ENCODE measurements around the gene ADAM19. TPM values are rescaled to one million over a fixed set of nuclear protein-coding genes. Genes with fewer than 3 reads are reported as not detected.

The ADAM19 gene
- polyA plus RNA-seq, 1 of the 3 experiments (the other 2 are of a cell fraction), result 46.9 TPM

DNA sequence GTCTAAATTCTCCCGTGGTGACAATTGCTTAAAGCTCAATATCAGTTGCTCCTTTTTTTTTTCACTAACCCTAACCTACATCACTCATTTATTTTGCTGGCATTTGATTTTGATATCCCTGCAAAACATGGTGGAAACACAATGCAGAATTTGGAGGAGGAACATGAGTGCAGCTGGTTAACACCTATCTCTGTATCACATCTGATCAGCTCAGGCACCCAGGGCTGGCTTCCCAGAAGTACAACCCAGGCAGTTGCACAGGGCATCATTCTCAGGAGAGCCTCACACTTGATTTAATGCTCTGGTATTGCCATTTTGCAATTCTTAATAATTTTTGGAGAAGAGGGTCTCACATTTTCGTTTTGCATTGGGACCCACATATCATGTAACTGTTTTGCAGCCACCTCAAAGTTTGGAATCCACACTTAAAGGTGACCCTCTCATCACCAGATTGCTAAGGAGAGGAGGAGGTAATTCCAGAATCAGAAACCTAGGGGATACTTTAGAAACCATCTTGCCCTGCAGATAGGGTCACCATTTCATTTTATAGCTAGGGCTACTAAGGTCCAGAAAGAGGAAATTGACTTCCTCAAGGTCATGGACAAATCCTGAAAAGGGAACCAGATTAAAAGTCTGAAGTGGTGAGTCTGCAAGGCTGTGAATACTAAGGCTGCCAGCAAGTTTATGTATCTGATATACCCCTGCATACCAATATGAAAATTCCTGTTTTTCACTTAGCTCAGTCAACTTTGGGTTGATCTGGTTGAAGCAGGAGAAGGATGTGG, 19.3 kb upstream of the ADAM19 start:
- H3K79me2 ChIP-seq (ENCODE audit: insufficient read depth), result no peaks in the 10 kb centered on the region
- no peaks in the 10 kb centered on the region for H3K9me2 ChIP-seq
- H3K4me1 ChIP-seq (ENCODE audit: control insufficient read depth in 1 of 2, insufficient read depth in 2 of 2, low read depth in 1 of 2, low read length in 1 of 2), result peaks cover 0 to 2% of the 10 kb centered on the region in 2 experiments; a peak in 1 of 4 replicates
- peaks cover 9% of the 10 kb centered on the region for H3F3A ChIP-seq (replicated peaks; ENCODE audit: insufficient read depth)
- 53% methylated on average over 2 of the region's 2 CpGs for WGBS (ENCODE audit: low lambda C conversion rate)
- no peaks in the 10 kb centered on the region for H3K9me3 ChIP-seq
- TF ChIP-seq, protein P1, sequence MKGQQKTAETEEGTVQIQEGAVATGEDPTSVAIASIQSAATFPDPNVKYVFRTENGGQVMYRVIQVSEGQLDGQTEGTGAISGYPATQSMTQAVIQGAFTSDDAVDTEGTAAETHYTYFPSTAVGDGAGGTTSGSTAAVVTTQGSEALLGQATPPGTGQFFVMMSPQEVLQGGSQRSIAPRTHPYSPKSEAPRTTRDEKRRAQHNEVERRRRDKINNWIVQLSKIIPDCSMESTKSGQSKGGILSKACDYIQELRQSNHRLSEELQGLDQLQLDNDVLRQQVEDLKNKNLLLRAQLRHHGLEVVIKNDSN (IDR thresholded peaks at IDR 0.05; ENCODE audit: borderline replicate concordance, low read depth), result no peak
- no peak for TF ChIP-seq FOXJ3 (CRISPR knock-in tag; IDR thresholded peaks at IDR 0.05)
- TF ChIP-seq JUND (IDR thresholded peaks at IDR 0.05), result no peak
- no peak overlapping the region for H3K4me2 ChIP-seq
- H3K27ac ChIP-seq (ENCODE audit: low read depth in 2 of 2, low read length in 1 of 2), result no peak overlapping the region
- H2AFZ ChIP-seq (ENCODE audit: low read depth), result 0 out of 2 replicates have a peak overlapping the region, but pooled peaks have one; percentile 4
- no peaks in the 10 kb centered on the region for H4K20me1 ChIP-seq (ENCODE audit: insufficient read depth)
- H3K4me3 ChIP-seq (ENCODE audit: low read depth in 2 of 2, low read length in 1 of 2), result no peak overlapping the region
- POLR2A ChIA-PET, result interaction anchor here (0.6 kb wide), 1 partner anchor 154 kb away, joined by 3 read pairs; no protein-coding TSS in a partner anchor
- CTCF ChIA-PET, result interaction anchor here (1.2 to 1.6 kb wide), 2 partner anchors 15 to 28 kb away, joined by 3 read pairs; no protein-coding TSS in a partner anchor
- H3K27me3 ChIP-seq (ENCODE audit: insufficient read depth), result no peaks in the 10 kb centered on the region
- H3K36me3 ChIP-seq (replicated peaks in 1 of 2; ENCODE audit: control insufficient read depth in 1 of 2, insufficient read depth in 2 of 2, low read length in 1 of 2), result no peaks in the 10 kb centered on the region
- no peak overlapping the region for H3K9ac ChIP-seq
- DNase-seq, result no peak

DNA sequence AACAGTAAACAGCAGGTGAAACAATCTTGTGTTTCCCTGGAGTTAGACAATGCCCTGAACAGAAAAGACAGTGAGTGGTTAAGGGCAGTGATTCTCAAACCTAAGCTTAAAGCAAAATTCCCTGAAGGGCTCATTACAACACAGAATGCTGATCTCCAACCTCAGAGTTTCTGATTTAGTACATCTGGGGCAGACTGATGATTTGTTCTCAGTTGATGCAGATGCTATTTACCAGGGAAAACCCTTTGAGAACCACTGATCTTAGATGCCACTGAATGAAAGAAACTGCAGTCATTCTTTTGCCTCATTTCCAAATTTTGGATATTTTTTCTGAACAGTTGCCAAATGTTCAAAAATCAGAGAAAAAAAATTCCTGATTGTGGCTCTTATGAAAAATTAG, 18.7 kb upstream of the ADAM19 start:
- DNase-seq, result no peak
- no peaks in the 10 kb centered on the region for H3K79me2 ChIP-seq (ENCODE audit: insufficient read depth)
- no peak overlapping the region for H3K4me2 ChIP-seq
- H3K27me3 ChIP-seq (ENCODE audit: insufficient read depth), result no peaks in the 10 kb centered on the region
- H3K36me3 ChIP-seq (replicated peaks in 1 of 2; ENCODE audit: control insufficient read depth in 1 of 2, insufficient read depth in 2 of 2, low read length in 1 of 2), result no peaks in the 10 kb centered on the region
- no peak overlapping the region for H3K4me3 ChIP-seq (ENCODE audit: low read depth in 2 of 2, low read length in 1 of 2)
- no peak overlapping the region for H3K27ac ChIP-seq (ENCODE audit: low read depth in 2 of 2, low read length in 1 of 2)
- peaks cover 9% of the 10 kb centered on the region for H3F3A ChIP-seq (replicated peaks; ENCODE audit: insufficient read depth)
- H4K20me1 ChIP-seq (ENCODE audit: insufficient read depth), result no peaks in the 10 kb centered on the region
- H3K9ac ChIP-seq, result no peak overlapping the region
- peaks cover 0 to 2% of the 10 kb centered on the region in 2 experiments; a peak in 1 of 4 replicates for H3K4me1 ChIP-seq (ENCODE audit: control insufficient read depth in 1 of 2, insufficient read depth in 2 of 2, low read depth in 1 of 2, low read length in 1 of 2)
- no peaks in the 10 kb centered on the region for H3K9me2 ChIP-seq
- H2AFZ ChIP-seq (ENCODE audit: low read depth), result no peak overlapping the region
- POLR2A ChIA-PET, result interaction anchor here (0.6 kb wide), 1 partner anchor 153 kb away, joined by 3 read pairs; no protein-coding TSS in a partner anchor
- TF ChIP-seq TEAD4 (IDR thresholded peaks at IDR 0.05; ENCODE audit: borderline replicate concordance, insufficient read depth) (no peak), RAD21 (IDR thresholded peaks at IDR 0.05; ENCODE audit: low read length) (no peak), ELF1 (IDR thresholded peaks at IDR 0.05) (no peak), RCOR1 (IDR thresholded peaks at IDR 0.05; ENCODE audit: low read length) (no peak), RFX5 (IDR thresholded peaks at IDR 0.05; ENCODE audit: low read length) (no peak), USF2 (IDR thresholded peaks at IDR 0.05; ENCODE audit: borderline replicate concordance, low read depth, low read length) (no peak), MEF2A (IDR thresholded peaks at IDR 0.05; ENCODE audit: borderline replicate concordance, low read depth) (no peak), NRF1 (IDR thresholded peaks at IDR 0.05; ENCODE audit: low read depth, low read length) (no peak), FOXM1 (IDR thresholded peaks at IDR 0.05; ENCODE audit: low read depth) (no peak), GATA2 (CRISPR knock-in tag; IDR thresholded peaks at IDR 0.05) (no peak), EP300 (IDR thresholded peaks at IDR 0.05; ENCODE audit: borderline replicate concordance in 1 of 2, low read depth in 1 of 2, low read length in 1 of 2) (no peak), FOXJ3 (CRISPR knock-in tag; IDR thresholded peaks at IDR 0.05) (no peak), YY1 (IDR thresholded peaks at IDR 0.05; ENCODE audit: low read depth) (no peak), TAF1 (IDR thresholded peaks at IDR 0.05; ENCODE audit: borderline replicate concordance, low read depth, low read length) (no peak), TCF12 (IDR thresholded peaks at IDR 0.05) (no peak), CHD2 (IDR thresholded peaks at IDR 0.05; ENCODE audit: low read length, partially characterized antibody) (no peak), RXRA (IDR thresholded peaks at IDR 0.05; ENCODE audit: borderline replicate concordance, low read depth) (no peak), MXI1 (IDR thresholded peaks at IDR 0.05; ENCODE audit: low read depth, low read length) (no peak)
- TF ChIP-seq, protein P2, sequence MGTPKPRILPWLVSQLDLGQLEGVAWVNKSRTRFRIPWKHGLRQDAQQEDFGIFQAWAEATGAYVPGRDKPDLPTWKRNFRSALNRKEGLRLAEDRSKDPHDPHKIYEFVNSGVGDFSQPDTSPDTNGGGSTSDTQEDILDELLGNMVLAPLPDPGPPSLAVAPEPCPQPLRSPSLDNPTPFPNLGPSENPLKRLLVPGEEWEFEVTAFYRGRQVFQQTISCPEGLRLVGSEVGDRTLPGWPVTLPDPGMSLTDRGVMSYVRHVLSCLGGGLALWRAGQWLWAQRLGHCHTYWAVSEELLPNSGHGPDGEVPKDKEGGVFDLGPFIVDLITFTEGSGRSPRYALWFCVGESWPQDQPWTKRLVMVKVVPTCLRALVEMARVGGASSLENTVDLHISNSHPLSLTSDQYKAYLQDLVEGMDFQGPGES (IDR thresholded peaks at IDR 0.05; ENCODE audit: low read depth, low read length), result no peak
- TF ChIP-seq, protein P3, sequence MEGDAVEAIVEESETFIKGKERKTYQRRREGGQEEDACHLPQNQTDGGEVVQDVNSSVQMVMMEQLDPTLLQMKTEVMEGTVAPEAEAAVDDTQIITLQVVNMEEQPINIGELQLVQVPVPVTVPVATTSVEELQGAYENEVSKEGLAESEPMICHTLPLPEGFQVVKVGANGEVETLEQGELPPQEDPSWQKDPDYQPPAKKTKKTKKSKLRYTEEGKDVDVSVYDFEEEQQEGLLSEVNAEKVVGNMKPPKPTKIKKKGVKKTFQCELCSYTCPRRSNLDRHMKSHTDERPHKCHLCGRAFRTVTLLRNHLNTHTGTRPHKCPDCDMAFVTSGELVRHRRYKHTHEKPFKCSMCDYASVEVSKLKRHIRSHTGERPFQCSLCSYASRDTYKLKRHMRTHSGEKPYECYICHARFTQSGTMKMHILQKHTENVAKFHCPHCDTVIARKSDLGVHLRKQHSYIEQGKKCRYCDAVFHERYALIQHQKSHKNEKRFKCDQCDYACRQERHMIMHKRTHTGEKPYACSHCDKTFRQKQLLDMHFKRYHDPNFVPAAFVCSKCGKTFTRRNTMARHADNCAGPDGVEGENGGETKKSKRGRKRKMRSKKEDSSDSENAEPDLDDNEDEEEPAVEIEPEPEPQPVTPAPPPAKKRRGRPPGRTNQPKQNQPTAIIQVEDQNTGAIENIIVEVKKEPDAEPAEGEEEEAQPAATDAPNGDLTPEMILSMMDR (IDR thresholded peaks at IDR 0.05), result no peak
- H3K9me3 ChIP-seq, result no peaks in the 10 kb centered on the region
- CTCF ChIA-PET, result interaction anchor here (1.2 to 1.6 kb wide), 2 partner anchors 15 to 27 kb away, joined by 3 read pairs; no protein-coding TSS in a partner anchor

All from SK-N-SH (cell line).